GM23338 (cell line): ENCODE data around the gene RPA1. TPM values are rescaled to one million over a fixed set of nuclear protein-coding genes. Genes with fewer than 3 reads are reported as not detected.

Experiments
- ATAC-seq: fragments of 200-7000 bp; cut with Tn5 transposase; 3 replicates; pipeline ENCODE4 v1.9.1; 2020
- DNase-seq: peaks from one replicate; pipeline ENCODE4 v3.0.0-alpha.2; 2015; ENCODE audit warnings: low spot score
- H2AFZ ChIP-seq: fragments of 200-600 bp; sonication (generic); 2 replicates; pipeline ENCODE4 v1.8.0; 2016; ENCODE audit warnings: antibody characterized with exemption, mild to moderate bottlenecking, moderate library complexity
- H3F3A ChIP-seq: fragments of 200-600 bp; sonication (generic); replicated peaks from 2 replicates; pipeline ENCODE4 v1.8.0; 2017; ENCODE audit warnings: antibody characterized with exemption, mixed run types, low read depth
- H3K27ac ChIP-seq: fragments of 200-600 bp; sonication (generic); 2 replicates; pipeline ENCODE4 v1.6.1; 2016; ENCODE audit warnings: low read depth
- H3K27me3 ChIP-seq: fragments of 200-600 bp; sonication (generic); 2 replicates; pipeline ENCODE4 v1.8.0; 2016; ENCODE audit warnings: mild to moderate bottlenecking, mixed run types, moderate library complexity; ENCODE audit not compliant: insufficient read depth
- H3K36me3 ChIP-seq: fragments of 200-600 bp; sonication (generic); 2 replicates; pipeline ENCODE4 v1.8.0; 2016; ENCODE audit warnings: mild to moderate bottlenecking; ENCODE audit not compliant: insufficient read depth
- H3K4me1 ChIP-seq: fragments of 200-600 bp; sonication (generic); 2 replicates; pipeline ENCODE4 v1.8.0; 2016; ENCODE audit warnings: mild to moderate bottlenecking, moderate library complexity; ENCODE audit not compliant: insufficient read depth
- H3K4me2 ChIP-seq: fragments of 200-600 bp; sonication (generic); 2 replicates; pipeline ENCODE4 v1.7.1; 2017; ENCODE audit warnings: mixed run types
- H3K4me3 ChIP-seq: fragments of 200-600 bp; sonication (generic); 2 replicates; pipeline ENCODE4 v1.6.1; 2016; ENCODE audit warnings: mixed run types
- H3K79me2 ChIP-seq: fragments of 200-600 bp; sonication (generic); replicated peaks from 2 replicates; pipeline ENCODE4 v1.8.0; 2017; ENCODE audit warnings: mild to moderate bottlenecking; ENCODE audit not compliant: insufficient read depth
- H3K9me2 ChIP-seq: fragments of 200-600 bp; sonication (generic); 2 replicates; pipeline ENCODE4 v1.8.0; 2017; ENCODE audit not compliant: insufficient read depth
- H4K20me1 ChIP-seq: fragments of 200-600 bp; sonication (generic); replicated peaks from 2 replicates; pipeline ENCODE4 v1.8.0; 2017; ENCODE audit warnings: mild to moderate bottlenecking; ENCODE audit not compliant: insufficient read depth
- H3K27ac Mint-ChIP-seq: 2 replicates; pipeline ENCODE4 v1.8.0; 2020; ENCODE audit warnings: inconsistent platforms, mild to moderate bottlenecking, moderate library complexity, mixed read lengths
- H3K27me3 Mint-ChIP-seq: 3 replicates; pipeline ENCODE4 v1.8.0; 2022; ENCODE audit warnings: low read depth, mild to moderate bottlenecking, moderate library complexity, mixed read lengths, inconsistent platforms; ENCODE audit not compliant: insufficient read depth, poor library complexity
- H3K36me3 Mint-ChIP-seq: 3 replicates; pipeline ENCODE4 v1.8.0; 2021; ENCODE audit warnings: low read depth, mild to moderate bottlenecking, inconsistent platforms, moderate library complexity, mixed read lengths
- H3K4me1 Mint-ChIP-seq: 3 replicates; pipeline ENCODE4 v1.8.0; 2020; ENCODE audit warnings: mild to moderate bottlenecking, inconsistent platforms, mixed read lengths
- H3K4me3 Mint-ChIP-seq: 3 replicates; pipeline ENCODE4 v1.8.0; 2021; ENCODE audit warnings: moderate library complexity, mild to moderate bottlenecking, inconsistent platforms, mixed read lengths
- H3K9me3 Mint-ChIP-seq: 3 replicates; pipeline ENCODE4 v1.8.0; 2020; ENCODE audit warnings: moderate library complexity, mild to moderate bottlenecking, inconsistent platforms, mixed read lengths
- CREB1 ChIP-seq: fragments of 250-450 bp; sonication (Bioruptor Pico); IDR thresholded peaks from 2 replicates; pipeline ENCODE4 v1.5.0; 2020; ENCODE audit warnings: low read depth, mild to moderate bottlenecking, moderate library complexity
- EZH2 ChIP-seq: fragments of 200-600 bp; sonication (generic); IDR thresholded peaks from one replicate; pipeline ENCODE4 v1.8.0; 2017; ENCODE audit warnings: antibody characterized with exemption, mild to moderate bottlenecking, low read depth; ENCODE audit not compliant: unreplicated experiment
- EZH2phosphoT487 ChIP-seq: fragments of 200-600 bp; sonication (generic); IDR thresholded peaks from one replicate; pipeline ENCODE4 v1.8.1; 2018; ENCODE audit warnings: antibody characterized with exemption; ENCODE audit not compliant: unreplicated experiment
- JUNB ChIP-seq: IDR thresholded peaks from one replicate; pipeline ENCODE4 v1.6.1; 2016; ENCODE audit warnings: antibody characterized with exemption; ENCODE audit not compliant: unreplicated experiment
- NANOG ChIP-seq: IDR thresholded peaks from 2 replicates; pipeline ENCODE4 v1.6.1; 2016; ENCODE audit warnings: antibody characterized with exemption, borderline replicate concordance
- POLR2AphosphoS5 ChIP-seq: IDR thresholded peaks from 2 replicates; pipeline ENCODE4 v1.6.1; 2016; ENCODE audit warnings: antibody characterized with exemption, low read depth
- STAT1 ChIP-seq: IDR thresholded peaks from one replicate; pipeline ENCODE4 v1.6.1; 2016; ENCODE audit warnings: antibody characterized with exemption; ENCODE audit not compliant: unreplicated experiment
- ZNF114 ChIP-seq: fragments of 250-450 bp; sonication (Bioruptor Pico); IDR thresholded peaks from 2 replicates; pipeline ENCODE4 v1.5.0; 2020; ENCODE audit warnings: mild to moderate bottlenecking, moderate library complexity
- ZNF331 ChIP-seq: fragments of 250-450 bp; sonication (Bioruptor Pico); IDR thresholded peaks from 2 replicates; pipeline ENCODE4 v1.5.0; 2020; ENCODE audit warnings: low read depth, mild to moderate bottlenecking, moderate library complexity
- polyA plus RNA-seq: library from polyadenylated mRNA; unstranded; fragments of >200 nt; fragmentation: Nextera tagmentation; extraction: Ambion mirVana; gene quantifications from 2 replicates; pipeline ENCODE4 v1.2.1, GENCODE V29; 2016
- total RNA-seq: library from RNA; depleted of rRNA; stranded (reverse); fragments of >200 nt; shearing (Covaris generic); gene quantifications from 2 replicates; pipeline ENCODE4 v1.2.3, GENCODE V29; 2014
- TF ChIP-seq, protein P1 (sequence below): IDR thresholded peaks from one replicate; pipeline ENCODE4 v1.6.1; 2018; ENCODE audit warnings: antibody characterized with exemption; ENCODE audit not compliant: unreplicated experiment
- TF ChIP-seq, protein P2 (sequence below): IDR thresholded peaks from 2 replicates; pipeline ENCODE4 v1.6.1; 2016; ENCODE audit warnings: antibody characterized with exemption
- TF ChIP-seq, protein P3 (sequence below), 2 experiments: fragments of 200-600 bp in 1 of 2; sonication (generic) in 1 of 2; conservative IDR thresholded peaks; 2 replicates each; pipeline versions ENCODE4 v1.5.1 to v1.6.1; 2016 to 2017; ENCODE audit warnings: antibody characterized with exemption in 2 of 2, low read depth in 2 of 2, mild to moderate bottlenecking in 2 of 2, moderate library complexity in 1 of 2
- TF ChIP-seq, protein P4 (sequence below): fragments of 250-450 bp; sonication (Bioruptor Pico); IDR thresholded peaks from 2 replicates; pipeline ENCODE4 v1.5.0; 2020; ENCODE audit warnings: mild to moderate bottlenecking, moderate library complexity

RPA1 gene
- total and polyA plus RNA-seq, 2 experiments from 2014 or later, result 33.7 to 52.1 TPM

DNA sequence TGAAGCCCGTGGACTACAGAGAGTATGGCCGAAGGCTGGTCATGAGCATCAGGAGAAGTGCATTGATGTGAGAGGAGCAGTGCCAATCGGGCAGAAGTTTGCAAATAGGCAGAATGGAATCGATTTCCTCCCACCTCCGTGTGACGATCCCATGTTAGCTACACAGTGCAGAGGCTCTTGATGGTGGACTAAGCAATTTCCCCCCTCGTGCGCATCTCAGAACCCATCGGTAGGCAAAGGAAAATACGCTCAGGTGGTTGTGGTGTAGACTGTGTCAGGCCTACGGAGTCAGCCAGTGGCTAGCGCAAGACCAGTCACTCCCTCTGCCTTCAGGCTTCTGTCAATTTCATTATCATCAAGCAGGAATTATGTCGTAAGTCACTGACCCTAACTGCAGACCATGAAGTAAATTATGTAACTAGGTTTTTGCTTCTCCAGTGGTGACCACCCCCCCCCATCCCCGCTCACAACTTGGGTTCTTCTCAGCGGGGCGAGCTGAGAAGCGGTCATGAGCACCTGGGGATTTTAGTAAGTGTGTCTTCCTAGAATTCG, 67.4 kb downstream of the RPA1 start:
- H3F3A ChIP-seq, result no peaks in the 10 kb centered on the region
- TF ChIP-seq, protein P1, sequence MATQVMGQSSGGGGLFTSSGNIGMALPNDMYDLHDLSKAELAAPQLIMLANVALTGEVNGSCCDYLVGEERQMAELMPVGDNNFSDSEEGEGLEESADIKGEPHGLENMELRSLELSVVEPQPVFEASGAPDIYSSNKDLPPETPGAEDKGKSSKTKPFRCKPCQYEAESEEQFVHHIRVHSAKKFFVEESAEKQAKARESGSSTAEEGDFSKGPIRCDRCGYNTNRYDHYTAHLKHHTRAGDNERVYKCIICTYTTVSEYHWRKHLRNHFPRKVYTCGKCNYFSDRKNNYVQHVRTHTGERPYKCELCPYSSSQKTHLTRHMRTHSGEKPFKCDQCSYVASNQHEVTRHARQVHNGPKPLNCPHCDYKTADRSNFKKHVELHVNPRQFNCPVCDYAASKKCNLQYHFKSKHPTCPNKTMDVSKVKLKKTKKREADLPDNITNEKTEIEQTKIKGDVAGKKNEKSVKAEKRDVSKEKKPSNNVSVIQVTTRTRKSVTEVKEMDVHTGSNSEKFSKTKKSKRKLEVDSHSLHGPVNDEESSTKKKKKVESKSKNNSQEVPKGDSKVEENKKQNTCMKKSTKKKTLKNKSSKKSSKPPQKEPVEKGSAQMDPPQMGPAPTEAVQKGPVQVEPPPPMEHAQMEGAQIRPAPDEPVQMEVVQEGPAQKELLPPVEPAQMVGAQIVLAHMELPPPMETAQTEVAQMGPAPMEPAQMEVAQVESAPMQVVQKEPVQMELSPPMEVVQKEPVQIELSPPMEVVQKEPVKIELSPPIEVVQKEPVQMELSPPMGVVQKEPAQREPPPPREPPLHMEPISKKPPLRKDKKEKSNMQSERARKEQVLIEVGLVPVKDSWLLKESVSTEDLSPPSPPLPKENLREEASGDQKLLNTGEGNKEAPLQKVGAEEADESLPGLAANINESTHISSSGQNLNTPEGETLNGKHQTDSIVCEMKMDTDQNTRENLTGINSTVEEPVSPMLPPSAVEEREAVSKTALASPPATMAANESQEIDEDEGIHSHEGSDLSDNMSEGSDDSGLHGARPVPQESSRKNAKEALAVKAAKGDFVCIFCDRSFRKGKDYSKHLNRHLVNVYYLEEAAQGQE, result no peak
- TF ChIP-seq CREB1 (CRISPR knock-in tag) (no peak), STAT1 (no peak), EZH2 (no peak), POLR2AphosphoS5 (no peak), ZNF114 (CRISPR knock-in tag) (no peak), ZNF331 (CRISPR knock-in tag) (no peak), EZH2phosphoT487 (no peak), JUNB (no peak), NANOG (no peak)
- TF ChIP-seq, protein P2, sequence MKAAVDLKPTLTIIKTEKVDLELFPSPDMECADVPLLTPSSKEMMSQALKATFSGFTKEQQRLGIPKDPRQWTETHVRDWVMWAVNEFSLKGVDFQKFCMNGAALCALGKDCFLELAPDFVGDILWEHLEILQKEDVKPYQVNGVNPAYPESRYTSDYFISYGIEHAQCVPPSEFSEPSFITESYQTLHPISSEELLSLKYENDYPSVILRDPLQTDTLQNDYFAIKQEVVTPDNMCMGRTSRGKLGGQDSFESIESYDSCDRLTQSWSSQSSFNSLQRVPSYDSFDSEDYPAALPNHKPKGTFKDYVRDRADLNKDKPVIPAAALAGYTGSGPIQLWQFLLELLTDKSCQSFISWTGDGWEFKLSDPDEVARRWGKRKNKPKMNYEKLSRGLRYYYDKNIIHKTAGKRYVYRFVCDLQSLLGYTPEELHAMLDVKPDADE, result no peak
- TF ChIP-seq, protein P3, sequence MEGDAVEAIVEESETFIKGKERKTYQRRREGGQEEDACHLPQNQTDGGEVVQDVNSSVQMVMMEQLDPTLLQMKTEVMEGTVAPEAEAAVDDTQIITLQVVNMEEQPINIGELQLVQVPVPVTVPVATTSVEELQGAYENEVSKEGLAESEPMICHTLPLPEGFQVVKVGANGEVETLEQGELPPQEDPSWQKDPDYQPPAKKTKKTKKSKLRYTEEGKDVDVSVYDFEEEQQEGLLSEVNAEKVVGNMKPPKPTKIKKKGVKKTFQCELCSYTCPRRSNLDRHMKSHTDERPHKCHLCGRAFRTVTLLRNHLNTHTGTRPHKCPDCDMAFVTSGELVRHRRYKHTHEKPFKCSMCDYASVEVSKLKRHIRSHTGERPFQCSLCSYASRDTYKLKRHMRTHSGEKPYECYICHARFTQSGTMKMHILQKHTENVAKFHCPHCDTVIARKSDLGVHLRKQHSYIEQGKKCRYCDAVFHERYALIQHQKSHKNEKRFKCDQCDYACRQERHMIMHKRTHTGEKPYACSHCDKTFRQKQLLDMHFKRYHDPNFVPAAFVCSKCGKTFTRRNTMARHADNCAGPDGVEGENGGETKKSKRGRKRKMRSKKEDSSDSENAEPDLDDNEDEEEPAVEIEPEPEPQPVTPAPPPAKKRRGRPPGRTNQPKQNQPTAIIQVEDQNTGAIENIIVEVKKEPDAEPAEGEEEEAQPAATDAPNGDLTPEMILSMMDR (conservative IDR thresholded peaks at IDR 0.05; ENCODE audit: low read depth in 2 of 2), result no peak
- TF ChIP-seq, protein P4, sequence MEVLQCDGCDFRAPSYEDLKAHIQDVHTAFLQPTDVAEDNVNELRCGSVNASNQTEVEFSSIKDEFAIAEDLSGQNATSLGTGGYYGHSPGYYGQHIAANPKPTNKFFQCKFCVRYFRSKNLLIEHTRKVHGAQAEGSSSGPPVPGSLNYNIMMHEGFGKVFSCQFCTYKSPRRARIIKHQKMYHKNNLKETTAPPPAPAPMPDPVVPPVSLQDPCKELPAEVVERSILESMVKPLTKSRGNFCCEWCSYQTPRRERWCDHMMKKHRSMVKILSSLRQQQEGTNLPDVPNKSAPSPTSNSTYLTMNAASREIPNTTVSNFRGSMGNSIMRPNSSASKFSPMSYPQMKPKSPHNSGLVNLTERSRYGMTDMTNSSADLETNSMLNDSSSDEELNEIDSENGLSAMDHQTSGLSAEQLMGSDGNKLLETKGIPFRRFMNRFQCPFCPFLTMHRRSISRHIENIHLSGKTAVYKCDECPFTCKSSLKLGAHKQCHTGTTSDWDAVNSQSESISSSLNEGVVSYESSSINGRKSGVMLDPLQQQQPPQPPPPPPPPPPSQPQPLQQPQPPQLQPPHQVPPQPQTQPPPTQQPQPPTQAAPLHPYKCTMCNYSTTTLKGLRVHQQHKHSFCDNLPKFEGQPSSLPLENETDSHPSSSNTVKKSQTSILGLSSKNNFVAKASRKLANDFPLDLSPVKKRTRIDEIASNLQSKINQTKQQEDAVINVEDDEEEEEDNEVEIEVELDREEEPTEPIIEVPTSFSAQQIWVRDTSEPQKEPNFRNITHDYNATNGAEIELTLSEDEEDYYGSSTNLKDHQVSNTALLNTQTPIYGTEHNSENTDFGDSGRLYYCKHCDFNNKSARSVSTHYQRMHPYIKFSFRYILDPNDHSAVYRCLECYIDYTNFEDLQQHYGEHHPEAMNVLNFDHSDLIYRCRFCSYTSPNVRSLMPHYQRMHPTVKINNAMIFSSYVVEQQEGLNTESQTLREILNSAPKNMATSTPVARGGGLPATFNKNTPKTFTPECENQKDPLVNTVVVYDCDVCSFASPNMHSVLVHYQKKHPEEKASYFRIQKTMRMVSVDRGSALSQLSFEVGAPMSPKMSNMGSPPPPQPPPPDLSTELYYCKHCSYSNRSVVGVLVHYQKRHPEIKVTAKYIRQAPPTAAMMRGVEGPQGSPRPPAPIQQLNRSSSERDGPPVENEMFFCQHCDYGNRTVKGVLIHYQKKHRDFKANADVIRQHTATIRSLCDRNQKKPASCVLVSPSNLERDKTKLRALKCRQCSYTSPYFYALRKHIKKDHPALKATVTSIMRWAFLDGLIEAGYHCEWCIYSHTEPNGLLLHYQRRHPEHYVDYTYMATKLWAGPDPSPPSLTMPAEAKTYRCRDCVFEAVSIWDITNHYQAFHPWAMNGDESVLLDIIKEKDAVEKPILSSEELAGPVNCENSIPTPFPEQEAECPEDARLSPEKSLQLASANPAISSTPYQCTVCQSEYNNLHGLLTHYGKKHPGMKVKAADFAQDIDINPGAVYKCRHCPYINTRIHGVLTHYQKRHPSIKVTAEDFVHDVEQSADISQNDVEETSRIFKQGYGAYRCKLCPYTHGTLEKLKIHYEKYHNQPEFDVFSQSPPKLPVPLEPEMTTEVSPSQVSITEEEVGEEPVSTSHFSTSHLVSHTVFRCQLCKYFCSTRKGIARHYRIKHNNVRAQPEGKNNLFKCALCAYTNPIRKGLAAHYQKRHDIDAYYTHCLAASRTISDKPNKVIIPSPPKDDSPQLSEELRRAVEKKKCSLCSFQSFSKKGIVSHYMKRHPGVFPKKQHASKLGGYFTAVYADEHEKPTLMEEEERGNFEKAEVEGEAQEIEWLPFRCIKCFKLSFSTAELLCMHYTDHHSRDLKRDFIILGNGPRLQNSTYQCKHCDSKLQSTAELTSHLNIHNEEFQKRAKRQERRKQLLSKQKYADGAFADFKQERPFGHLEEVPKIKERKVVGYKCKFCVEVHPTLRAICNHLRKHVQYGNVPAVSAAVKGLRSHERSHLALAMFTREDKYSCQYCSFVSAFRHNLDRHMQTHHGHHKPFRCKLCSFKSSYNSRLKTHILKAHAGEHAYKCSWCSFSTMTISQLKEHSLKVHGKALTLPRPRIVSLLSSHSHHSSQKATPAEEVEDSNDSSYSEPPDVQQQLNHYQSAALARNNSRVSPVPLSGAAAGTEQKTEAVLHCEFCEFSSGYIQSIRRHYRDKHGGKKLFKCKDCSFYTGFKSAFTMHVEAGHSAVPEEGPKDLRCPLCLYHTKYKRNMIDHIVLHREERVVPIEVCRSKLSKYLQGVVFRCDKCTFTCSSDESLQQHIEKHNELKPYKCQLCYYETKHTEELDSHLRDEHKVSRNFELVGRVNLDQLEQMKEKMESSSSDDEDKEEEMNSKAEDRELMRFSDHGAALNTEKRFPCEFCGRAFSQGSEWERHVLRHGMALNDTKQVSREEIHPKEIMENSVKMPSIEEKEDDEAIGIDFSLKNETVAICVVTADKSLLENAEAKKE (CRISPR knock-in tag), result no peak
- no peaks in the 10 kb centered on the region for H3K4me1 Mint-ChIP-seq

More for the DNA sequence above, 67.4 kb downstream of the RPA1 start:
- Histone ChIP-seq H2AFZ (no peak overlapping the region), H3K79me2 (no peaks in the 10 kb centered on the region), H3K27ac (no peak overlapping the region), H3K4me2 (no peak overlapping the region), H3K4me3 (no peak overlapping the region), H3K9me2 (no peaks in the 10 kb centered on the region), H3K4me1 (no peaks in the 10 kb centered on the region), H4K20me1 (peaks cover 4% of the 10 kb centered on the region), H3K27me3 (no peaks in the 10 kb centered on the region), H3K36me3 (peaks cover 5% of the 10 kb centered on the region; the same call in 1 of the 2 replicates)
- Mint-ChIP-seq H3K4me3 (no peak overlapping the region), H3K9me3 (no peaks in the 10 kb centered on the region; the same call in 2 of the 3 replicates), H3K36me3 (peaks cover 66% of the 10 kb centered on the region), H3K27me3 (no peaks in the 10 kb centered on the region), H3K27ac (no peak overlapping the region)
- ATAC-seq (no peak), DNase-seq (no peak)
